HEK293T (cell line): Measurements from ENCODE around the gene APOO.

Source experiments
- CTCF ChIA-PET: fragments of 350-600 bp; formaldehyde crosslinking; extraction: SDS; loops from one replicate; lab custom pipeline; 2021; ENCODE audit warnings: antibody characterized with exemption, inconsistent platforms; lab: Yijun Ruan, JAX
- POLR2A ChIA-PET: fragments of 350-600 bp; formaldehyde crosslinking; extraction: SDS; loops from one replicate; lab custom pipeline; 2020; ENCODE audit warnings: antibody characterized with exemption, inconsistent platforms; lab: Yijun Ruan, JAX
- DNase-seq: peaks from one replicate; pipeline ENCODE4 v3.0.0; 2012; ENCODE audit warnings: mixed read lengths; ENCODE audit errors: extremely low spot score
- ARNT ChIP-seq: fragments of 450-650 bp; IDR thresholded peaks from 2 replicates; pipeline ENCODE4 v1.6.1; 2017; ENCODE audit warnings: mild to moderate bottlenecking
- BHLHE40 ChIP-seq: fragments of 450-650 bp; IDR thresholded peaks from 2 replicates; pipeline ENCODE4 v1.6.1; 2016; ENCODE audit warnings: mild to moderate bottlenecking, moderate library complexity, borderline replicate concordance
- CTBP1 ChIP-seq: fragments of 450-650 bp; IDR thresholded peaks from 2 replicates; pipeline ENCODE4 v1.6.1; 2016; ENCODE audit warnings: borderline replicate concordance
- ELF4 ChIP-seq: fragments of 450-650 bp; IDR thresholded peaks from 2 replicates; pipeline ENCODE4 v1.6.1; 2017; ENCODE audit warnings: antibody characterized with exemption
- FOXA1 ChIP-seq: fragments of 450-650 bp; IDR thresholded peaks from 2 replicates; pipeline ENCODE4 v1.6.1; 2016; ENCODE audit warnings: mild to moderate bottlenecking
- FOXK2 ChIP-seq: fragments of 450-650 bp; IDR thresholded peaks from 2 replicates; pipeline ENCODE4 v1.6.1; 2016; ENCODE audit warnings: mild to moderate bottlenecking
- FOXM1 ChIP-seq: fragments of 450-650 bp; IDR thresholded peaks from 2 replicates; pipeline ENCODE4 v1.6.1; 2017; ENCODE audit warnings: mild to moderate bottlenecking, borderline replicate concordance
- HDGF ChIP-seq: fragments of 450-650 bp; IDR thresholded peaks from 2 replicates; pipeline ENCODE4 v1.6.1; 2017; ENCODE audit warnings: antibody characterized with exemption, borderline replicate concordance
- L3MBTL2 ChIP-seq: fragments of 450-650 bp; conservative IDR thresholded peaks from 2 replicates; pipeline ENCODE4 v1.6.1; 2016; ENCODE audit warnings: mild to moderate bottlenecking
- LEF1 ChIP-seq: fragments of 450-650 bp; IDR thresholded peaks from 2 replicates; pipeline ENCODE4 v1.6.1; 2017; ENCODE audit warnings: mild to moderate bottlenecking, borderline replicate concordance
- NFRKB ChIP-seq: fragments of 450-650 bp; IDR thresholded peaks from 2 replicates; pipeline ENCODE4 v1.6.1; 2016; ENCODE audit warnings: mild to moderate bottlenecking, moderate library complexity
- PKNOX1 ChIP-seq: fragments of 450-650 bp; IDR thresholded peaks from 2 replicates; pipeline ENCODE4 v1.6.1; 2016
- SP1 ChIP-seq: fragments of 450-650 bp; IDR thresholded peaks from 2 replicates; pipeline ENCODE4 v1.6.1; 2017
- SUZ12 ChIP-seq: fragments of 450-650 bp; IDR thresholded peaks from 2 replicates; pipeline ENCODE4 v1.6.1; 2016; ENCODE audit warnings: mild to moderate bottlenecking
- TARDBP ChIP-seq: fragments of 450-650 bp; IDR thresholded peaks from 2 replicates; pipeline ENCODE4 v1.6.1; 2016
- ZNF384 ChIP-seq: fragments of 450-650 bp; IDR thresholded peaks from 2 replicates; pipeline ENCODE4 v1.6.1; 2016

APOO gene

GRCh38 chrX:23851544-23851943 is 56.2 kb downstream of the APOO start:
- ChIA-PET POLR2A (no interaction called here), CTCF (no interaction called here)
- DNase-seq = no peak
- TF ChIP-seq FOXK2 (no peak), PKNOX1 (no peak), ARNT (no peak)

DNA sequence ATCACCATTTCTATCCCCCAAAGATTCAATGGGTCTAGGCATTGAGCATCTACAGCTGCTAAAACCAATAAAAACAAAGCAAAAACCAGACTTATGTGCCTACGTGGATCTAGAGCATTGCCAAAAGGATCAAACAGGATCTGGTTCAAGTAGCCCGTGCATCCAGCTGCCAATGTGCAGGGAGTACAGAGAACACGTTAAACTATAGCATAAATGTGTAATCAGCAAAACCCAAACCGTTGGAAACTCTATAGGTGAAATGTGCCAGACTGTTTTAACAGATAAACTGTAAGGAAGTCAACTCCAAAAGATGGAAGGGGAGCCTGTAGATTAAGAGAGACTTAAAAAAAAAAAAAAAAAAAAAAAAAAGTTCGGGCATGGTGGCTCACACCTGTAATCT is 58.5 kb downstream of the APOO start:
- POLR2A ChIA-PET = no interaction called here
- CTCF ChIA-PET = no interaction called here
- TF ChIP-seq ARNT (no peak), NFRKB (no peak), BHLHE40 (no peak), FOXM1 (no peak), L3MBTL2 (no peak), CTBP1 (no peak)
- DNase-seq = no peak

DNA sequence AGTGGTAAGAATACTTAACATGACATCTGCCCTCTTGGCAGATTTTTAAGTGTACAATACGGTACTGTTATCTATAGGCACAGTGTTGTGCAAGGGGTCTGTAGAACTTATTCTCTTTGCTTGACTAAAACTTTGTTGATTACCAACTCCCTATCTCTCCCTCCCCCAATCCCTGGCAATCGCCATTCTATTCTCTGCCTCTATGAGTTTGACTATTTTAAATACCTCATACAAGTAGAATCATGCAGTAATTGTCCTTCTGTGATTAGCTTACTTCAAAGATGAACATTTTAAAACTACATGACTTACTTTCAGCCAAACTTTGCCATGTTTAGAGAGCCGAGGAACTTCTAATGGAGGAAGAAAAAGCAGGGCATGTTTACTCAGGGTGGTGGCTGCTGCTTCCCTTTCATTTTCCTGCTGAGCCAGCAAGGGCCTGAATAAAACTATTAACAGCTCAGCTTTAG is 62.4 kb downstream of the APOO start:
- ChIA-PET CTCF (interaction anchor here (0.8 to 1.5 kb wide), 2 partner anchors 28 to 64 kb away, joined by 3 to 4 read pairs; no protein-coding TSS in a partner anchor), POLR2A (interaction anchor here (1.1 to 1.5 kb wide), 2 partner anchors 56 to 62 kb away, joined by 3 read pairs; partner anchors contain the start of gene SAT1)
- TF ChIP-seq PKNOX1 = peak; percentile 50; the same call in 1 of the 2 replicates
- TF ChIP-seq HDGF = no peak
- no peak for DNase-seq

GRCh38 chrX:23844502-23845138 is 63.1 kb downstream of the APOO start:
- POLR2A ChIA-PET = interaction anchor here (1.1 to 1.5 kb wide), 2 partner anchors 57 to 62 kb away, joined by 3 read pairs; partner anchors contain the start of gene SAT1
- CTCF ChIA-PET = interaction anchor here (0.8 to 1.5 kb wide), 2 partner anchors 29 to 63 kb away, joined by 3 to 4 read pairs; no protein-coding TSS in a partner anchor
- DNase-seq = no peak
- no peak for TF ChIP-seq BHLHE40
- TF ChIP-seq LEF1 = no peak
- TF ChIP-seq TARDBP = no peak
- peak; percentile 49; the same call in 1 of the 2 replicates for TF ChIP-seq PKNOX1
- TF ChIP-seq ZNF384 = no peak
- TF ChIP-seq ARNT = no peak

GRCh38 chrX:23841847-23842522 is 65.8 kb downstream of the APOO start:
- TF ChIP-seq ARNT = no peak
- TF ChIP-seq CTBP1 = no peak
- TF ChIP-seq FOXA1 = no peak
- no peak for TF ChIP-seq HDGF
- no peak for TF ChIP-seq FOXK2
- no peak for TF ChIP-seq BHLHE40
- ChIA-PET CTCF (no interaction called here), POLR2A (no interaction called here)
- no peak for DNase-seq

GRCh38 chrX:23840674-23841073 is 67.1 kb downstream of the APOO start:
- POLR2A ChIA-PET = no interaction called here
- DNase-seq = no peak
- TF ChIP-seq ELF4 (no peak), FOXK2 (no peak), SUZ12 (no peak), ZNF384 (no peak), CTBP1 (no peak), LEF1 (no peak), NFRKB (no peak), BHLHE40 (no peak), FOXA1 (no peak), PKNOX1 (no peak), L3MBTL2 (no peak; the same call in 1 of the 2 replicates), SP1 (no peak), TARDBP (no peak), ARNT (no peak), HDGF (no peak), FOXM1 (no peak)
- CTCF ChIA-PET = interaction anchor here (1.1 kb wide), 1 partner anchor 61 kb away, joined by 3 read pairs; no protein-coding TSS in a partner anchor
